22Rv1 (cell line): ENCODE measurements around the gene KRT77.
A peak's percentile ranks its signal among the peaks of the same experiment; 100 is the strongest.
"Not testable (repeated sequence)": the region's sequence is repeated elsewhere in the genome, so short reads cannot be mapped to it uniquely, and the experiment has no call there.

Source experiments
- H3K27ac ChIP-seq: fragments of 450-650 bp; 2 replicates; pipeline ENCODE4 v1.5.1; 2017
- ZFX ChIP-seq: fragments of 450-650 bp; IDR thresholded peaks from 2 replicates; pipeline ENCODE4 v1.6.1; 2017; ENCODE audit warnings: antibody characterized with exemption, borderline replicate concordance
- TF ChIP-seq, protein P1 (sequence below): fragments of 450-650 bp; IDR thresholded peaks from 2 replicates; pipeline ENCODE4 v1.5.1; 2017; ENCODE audit warnings: mild to moderate bottlenecking

Gene KRT77

DNA sequence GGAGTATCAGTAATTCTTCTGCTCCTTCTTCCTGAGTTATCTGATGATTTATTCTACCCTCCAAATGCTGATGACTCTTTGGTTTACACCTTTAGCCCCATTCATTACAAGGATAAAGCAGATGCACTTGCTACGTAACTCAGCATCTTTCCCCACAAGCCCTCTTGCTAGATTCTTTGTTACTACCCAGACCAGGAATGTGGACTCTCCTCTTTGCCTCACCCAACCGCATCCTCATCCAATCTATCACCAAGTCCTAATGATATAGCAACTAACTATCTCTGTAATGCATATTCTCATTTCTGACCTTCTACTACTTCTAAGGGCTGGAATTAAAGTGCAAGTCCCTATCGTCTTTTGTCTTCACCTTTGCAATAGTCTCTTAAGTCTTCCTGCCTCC is 32.4 kb downstream of the KRT77 start:
- no peak for TF ChIP-seq ZFX
- TF ChIP-seq, protein P1, sequence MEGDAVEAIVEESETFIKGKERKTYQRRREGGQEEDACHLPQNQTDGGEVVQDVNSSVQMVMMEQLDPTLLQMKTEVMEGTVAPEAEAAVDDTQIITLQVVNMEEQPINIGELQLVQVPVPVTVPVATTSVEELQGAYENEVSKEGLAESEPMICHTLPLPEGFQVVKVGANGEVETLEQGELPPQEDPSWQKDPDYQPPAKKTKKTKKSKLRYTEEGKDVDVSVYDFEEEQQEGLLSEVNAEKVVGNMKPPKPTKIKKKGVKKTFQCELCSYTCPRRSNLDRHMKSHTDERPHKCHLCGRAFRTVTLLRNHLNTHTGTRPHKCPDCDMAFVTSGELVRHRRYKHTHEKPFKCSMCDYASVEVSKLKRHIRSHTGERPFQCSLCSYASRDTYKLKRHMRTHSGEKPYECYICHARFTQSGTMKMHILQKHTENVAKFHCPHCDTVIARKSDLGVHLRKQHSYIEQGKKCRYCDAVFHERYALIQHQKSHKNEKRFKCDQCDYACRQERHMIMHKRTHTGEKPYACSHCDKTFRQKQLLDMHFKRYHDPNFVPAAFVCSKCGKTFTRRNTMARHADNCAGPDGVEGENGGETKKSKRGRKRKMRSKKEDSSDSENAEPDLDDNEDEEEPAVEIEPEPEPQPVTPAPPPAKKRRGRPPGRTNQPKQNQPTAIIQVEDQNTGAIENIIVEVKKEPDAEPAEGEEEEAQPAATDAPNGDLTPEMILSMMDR: no peak
- no peak overlapping the region for H3K27ac ChIP-seq

DNA sequence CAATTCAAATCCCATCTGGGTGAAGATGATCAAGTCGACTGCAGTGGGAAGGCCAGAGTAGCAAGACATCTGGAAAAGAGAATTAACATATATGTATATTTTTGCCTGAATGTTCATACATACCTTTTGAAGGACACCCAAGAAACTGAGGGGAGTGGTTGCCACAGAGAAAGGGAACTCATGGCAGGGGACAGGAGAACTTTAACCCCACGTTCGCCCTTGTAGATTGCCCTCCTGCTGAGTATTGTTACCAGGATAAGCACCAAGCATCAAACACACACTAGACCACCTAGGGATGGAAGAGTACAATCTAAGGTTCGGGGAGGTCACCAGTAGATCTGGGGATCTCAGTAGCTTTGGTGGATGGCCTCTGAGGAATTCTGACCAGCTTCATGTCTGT is 32.8 kb downstream of the KRT77 start:
- H3K27ac ChIP-seq: no peak overlapping the region
- TF ChIP-seq ZFX: no peak
- TF ChIP-seq, protein P1: no peak

DNA sequence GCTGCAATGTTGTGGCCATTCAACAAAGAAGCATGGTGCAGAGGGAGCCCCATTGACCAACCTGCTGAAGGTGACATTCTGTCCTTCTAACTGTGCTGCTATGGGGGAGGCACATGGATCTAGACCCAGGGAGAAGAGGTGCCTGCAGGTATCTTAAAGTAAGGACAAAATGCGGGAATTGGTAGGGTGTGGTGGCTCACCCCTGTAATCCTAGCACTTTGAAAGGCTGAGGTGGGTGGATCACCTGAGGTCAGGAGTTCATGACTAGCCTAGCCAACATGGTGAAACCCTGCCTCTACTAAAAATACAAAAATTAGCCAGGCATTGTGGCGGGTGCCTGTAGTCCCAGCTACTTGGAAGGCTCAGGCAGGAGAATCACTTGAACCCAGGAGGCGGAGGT is 33.4 kb downstream of the KRT77 start:
- H3K27ac ChIP-seq: not testable (repeated sequence)

DNA sequence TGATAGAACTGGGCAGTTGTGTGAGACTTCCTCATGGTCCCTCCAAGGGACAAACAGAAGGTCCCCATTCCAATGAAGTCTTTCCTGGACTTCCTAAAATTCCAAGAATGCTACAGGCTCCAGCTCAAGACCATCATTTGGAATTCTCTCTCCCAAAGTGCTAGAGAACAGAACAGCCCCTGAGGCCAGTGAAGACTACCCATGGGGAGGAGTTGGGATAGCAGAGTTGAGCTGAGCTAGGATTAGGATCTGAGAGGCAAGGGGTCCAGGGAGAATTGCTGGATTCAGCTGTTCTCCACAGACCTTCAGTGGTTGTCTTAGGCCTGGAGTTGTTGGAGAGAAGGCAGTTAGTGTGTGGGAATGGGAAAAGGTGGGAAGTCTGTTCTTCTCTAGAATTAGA is 33.9 kb downstream of the KRT77 start:
- no peak for TF ChIP-seq ZFX
- TF ChIP-seq, protein P1: no peak
- no peak overlapping the region for H3K27ac ChIP-seq

DNA sequence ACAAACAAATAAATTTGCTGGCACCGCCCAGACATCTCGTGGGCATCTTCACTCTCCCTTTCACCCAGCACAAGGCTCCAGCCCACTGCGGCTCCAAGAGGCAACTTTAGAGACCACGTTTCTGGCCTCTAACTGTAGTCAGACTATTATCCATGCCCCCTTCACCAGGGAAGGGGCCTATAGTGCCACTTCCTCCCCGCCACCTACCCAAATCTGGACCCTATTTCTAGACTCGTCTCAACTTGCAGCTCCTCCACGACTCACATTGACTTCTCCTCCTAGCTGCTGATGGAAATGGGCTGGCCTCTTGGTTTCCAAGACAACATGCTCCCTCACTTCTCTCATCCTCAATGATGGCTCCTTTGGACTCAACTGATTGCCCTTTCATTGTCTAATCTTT is 35.4 kb downstream of the KRT77 start:
- H3K27ac ChIP-seq: no peak overlapping the region
- no peak for TF ChIP-seq ZFX
- TF ChIP-seq, protein P1: no peak; the same call in 1 of the 2 replicates

DNA sequence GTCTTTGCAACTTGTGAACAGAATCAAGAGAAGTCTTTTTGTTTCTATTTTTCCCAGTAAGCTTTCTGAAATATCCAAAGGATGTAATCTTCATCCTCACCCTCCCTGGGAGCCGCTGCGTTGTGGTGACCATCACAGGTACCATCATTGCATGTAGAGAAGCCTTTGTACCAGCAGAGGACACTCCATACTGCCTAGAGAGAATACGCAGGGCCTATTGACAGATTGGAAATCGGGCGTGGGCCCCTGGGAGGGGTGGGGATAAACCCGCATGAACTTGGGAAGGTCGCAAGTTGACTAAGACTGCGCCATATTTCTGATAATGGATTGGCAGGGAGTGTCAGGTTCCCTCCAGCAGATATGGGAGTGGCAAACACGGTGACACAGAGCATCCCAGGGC is 35.8 kb downstream of the KRT77 start:
- no peak for TF ChIP-seq ZFX
- TF ChIP-seq, protein P1: peak; percentile 35
- H3K27ac ChIP-seq: no peak overlapping the region

DNA sequence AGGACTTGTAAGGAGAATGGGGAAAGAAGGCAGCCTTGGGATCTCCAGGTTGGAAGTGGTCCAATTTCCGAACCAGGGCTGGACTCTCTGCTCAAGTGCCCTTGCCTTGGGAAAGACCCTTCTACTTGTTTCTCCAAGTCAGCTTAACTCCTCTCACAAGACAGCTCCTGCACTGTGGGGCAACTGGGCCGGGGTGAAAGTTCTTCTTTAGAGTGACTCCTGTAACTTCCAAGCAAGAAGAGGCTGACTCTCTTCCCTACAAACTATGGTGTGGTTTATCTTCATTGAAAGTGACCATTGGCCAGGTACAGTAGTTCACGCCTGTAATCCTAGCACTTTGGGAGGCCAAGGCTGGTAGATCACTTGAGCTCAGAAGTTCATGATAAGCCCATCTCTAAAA is 36.9 kb downstream of the KRT77 start:
- TF ChIP-seq, protein P1: no peak
- TF ChIP-seq ZFX: no peak
- H3K27ac ChIP-seq: no peak overlapping the region

DNA sequence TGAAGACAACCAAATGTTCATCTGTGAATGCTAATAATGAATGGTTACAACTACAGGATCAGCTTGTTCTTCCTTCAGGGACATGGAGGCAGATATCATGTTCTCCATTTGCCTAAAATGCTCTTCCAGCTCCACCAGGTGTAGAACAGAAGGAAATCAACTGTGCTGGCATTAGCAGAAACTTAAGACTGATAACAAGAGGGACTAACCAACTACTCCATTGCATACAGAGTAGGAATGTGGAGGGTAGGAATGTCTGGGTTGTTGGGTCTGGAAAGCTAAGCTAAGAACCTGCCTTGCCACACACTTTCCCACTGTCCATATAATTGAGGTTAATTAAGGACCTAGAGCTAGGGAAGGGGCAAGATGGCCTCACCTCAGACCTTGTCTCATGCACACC is 39.9 kb downstream of the KRT77 start:
- TF ChIP-seq, protein P1: no peak
- no peak for TF ChIP-seq ZFX
- H3K27ac ChIP-seq: no peak overlapping the region
